Stomach (tissue), 9 donors: ENCODE results near the gene ATOH8. TPM values are rescaled to one million over a fixed set of nuclear protein-coding genes. Genes with fewer than 3 reads are reported as not detected.
"Not testable (repeated sequence)": the region's sequence is repeated elsewhere in the genome, so short reads cannot be mapped to it uniquely, and the experiment has no call there.

Experiments
- DNase-seq, 2 donors: peaks; one replicate each; pipeline versions ENCODE4 v3.0.0 to v3.0.0-alpha.2; 2013 to 2019
- H3K27ac ChIP-seq, 5 donors: fragments of 200-600 bp in 4 of 5; sonication (generic) in 4 of 5; one replicate each; pipeline ENCODE4 v1.5.1; 2013 to 2019; ENCODE audit warnings: mild to moderate bottlenecking in 1 of 5, moderate library complexity in 1 of 5
- H3K27me3 ChIP-seq, 3 donors: fragments of 200-600 bp; sonication (generic); one replicate each; pipeline ENCODE4 v1.5.1; 2017 to 2019; ENCODE audit warnings: mixed run types in 1 of 3
- H3K36me3 ChIP-seq, 4 donors: fragments of 200-600 bp; sonication (generic); 1 replicate in 3 of 4; 2 replicates in 1 of 4; pipeline ENCODE4 v1.5.1; 2016 to 2019
- H3K4me1 ChIP-seq, 4 donors: fragments of 200-600 bp; sonication (generic); one replicate each; pipeline ENCODE4 v1.5.1; 2016 to 2019
- H3K4me3 ChIP-seq, 4 donors: fragments of 200-600 bp; sonication (generic) in 3 of 4; one replicate each; pipeline ENCODE4 v1.5.1; 2016 to 2019; ENCODE audit warnings: mild to moderate bottlenecking in 1 of 4
- H3K9me3 ChIP-seq, 4 donors: fragments of 200-600 bp; sonication (generic); one replicate each; pipeline ENCODE4 v1.5.1; 2016 to 2019
- EP300 ChIP-seq: sonication (generic); formaldehyde crosslinking; IDR thresholded peaks from one replicate; pipeline ENCODE4 v1.6.1; 2017; ENCODE audit warnings: antibody characterized with exemption
- POLR2A ChIP-seq, 4 donors: fragments of 450-650 bp; IDR thresholded peaks; one replicate each; pipeline ENCODE4 v1.6.1; 2016; ENCODE audit warnings: antibody characterized with exemption in 4 of 4, control low read depth in 2 of 4, mild to moderate bottlenecking in 1 of 4, moderate library complexity in 1 of 4
- POLR2AphosphoS5 ChIP-seq, 3 donors: sonication (generic); formaldehyde crosslinking; IDR thresholded peaks; one replicate each; pipeline ENCODE4 v1.6.1; 2016; ENCODE audit warnings: antibody characterized with exemption in 3 of 3
- WGBS, 5 donors: extraction: QIAGEN DNeasy Blood & Tissue Kit in 3 of 5; methylation state at CpG; one replicate each; pipeline versions ENCODE4 v1.1.5 to v1.1.7; 2013 to 2018; 5-methylcytosine and 5-hydroxymethylcytosine counted together
- intact Hi-C: fragments of 100-400 bp; cut with DNase I; formaldehyde crosslinking; loops from one replicate; pipeline ENCODE4 v1.15.1; 2023; ENCODE audit warnings: low total_unique reads
- polyA plus RNA-seq, 3 donors: library from polyadenylated mRNA; stranded (reverse); fragments of 200-250 nt; gene quantifications; one replicate each; pipeline ENCODE4 v1.2.3, GENCODE V29; 2013
- total RNA-seq, 5 donors: library from RNA; depleted of rRNA; stranded (reverse); fragments of >200 nt; gene quantifications; one replicate each; pipeline versions ENCODE4 v1.1.0 to v1.2.3, GENCODE V29; 2014 to 2016
- TF ChIP-seq, protein P1 (sequence below), 7 experiments: fragments of 450-650 bp in 4 of 7; fragments of 200-600 bp in 3 of 7; sonication (generic) in 3 of 7; IDR thresholded peaks; one replicate each; pipeline ENCODE4 v1.5.1; 2016 to 2019; ENCODE audit warnings: antibody characterized with exemption in 7 of 7, control low read depth in 2 of 7, mild to moderate bottlenecking in 1 of 7
- donor health status: healthy with polysubstance abuse.
- donor health status: Bipolar disorder and iron deficiency.
- donor health status: healthy.

The ATOH8 gene
- total and polyA plus RNA-seq, 8 donors, result 2.3 to 23.2 (median 13.3) TPM

DNA sequence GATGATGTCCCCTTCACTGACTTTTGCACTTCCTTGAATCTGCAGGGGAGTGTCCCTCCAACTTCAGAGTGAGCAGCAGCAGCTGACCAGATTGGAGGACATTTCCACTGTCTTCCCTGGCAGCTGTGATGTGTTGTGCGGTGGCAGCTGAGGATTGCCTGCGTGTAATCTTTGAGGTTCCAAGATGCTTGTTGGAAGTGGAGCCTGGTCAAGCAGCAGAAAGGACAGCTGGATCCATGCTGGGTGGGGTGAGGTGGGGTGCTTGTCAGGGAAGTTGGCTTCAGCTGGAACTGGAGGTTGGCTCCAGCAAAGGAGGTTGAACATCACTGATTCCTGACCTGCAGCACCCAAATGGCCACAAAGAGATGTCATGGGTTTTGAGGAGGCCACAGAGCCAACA lies 70.2 kb downstream of the ATOH8 start:
- no peak for DNase-seq
- Histone ChIP-seq H3K27ac (no peak overlapping the region), H3K4me3 (no peak overlapping the region), H3K27me3 (peaks cover 0 to 3% (median 0%) of the 10 kb centered on the region in 3 donors), H3K36me3 (no peaks in the 10 kb centered on the region), H3K4me1 (peaks cover 0 to 12% (median 8%) of the 10 kb centered on the region in 4 donors), H3K9me3 (no peaks in the 10 kb centered on the region)
- intact Hi-C loops, result no loop called here
- TF ChIP-seq POLR2A (IDR thresholded peaks at IDR 0.05) (no peak), EP300 (no peak), POLR2AphosphoS5 (IDR thresholded peaks at IDR 0.05) (no peak)
- TF ChIP-seq, protein P1, sequence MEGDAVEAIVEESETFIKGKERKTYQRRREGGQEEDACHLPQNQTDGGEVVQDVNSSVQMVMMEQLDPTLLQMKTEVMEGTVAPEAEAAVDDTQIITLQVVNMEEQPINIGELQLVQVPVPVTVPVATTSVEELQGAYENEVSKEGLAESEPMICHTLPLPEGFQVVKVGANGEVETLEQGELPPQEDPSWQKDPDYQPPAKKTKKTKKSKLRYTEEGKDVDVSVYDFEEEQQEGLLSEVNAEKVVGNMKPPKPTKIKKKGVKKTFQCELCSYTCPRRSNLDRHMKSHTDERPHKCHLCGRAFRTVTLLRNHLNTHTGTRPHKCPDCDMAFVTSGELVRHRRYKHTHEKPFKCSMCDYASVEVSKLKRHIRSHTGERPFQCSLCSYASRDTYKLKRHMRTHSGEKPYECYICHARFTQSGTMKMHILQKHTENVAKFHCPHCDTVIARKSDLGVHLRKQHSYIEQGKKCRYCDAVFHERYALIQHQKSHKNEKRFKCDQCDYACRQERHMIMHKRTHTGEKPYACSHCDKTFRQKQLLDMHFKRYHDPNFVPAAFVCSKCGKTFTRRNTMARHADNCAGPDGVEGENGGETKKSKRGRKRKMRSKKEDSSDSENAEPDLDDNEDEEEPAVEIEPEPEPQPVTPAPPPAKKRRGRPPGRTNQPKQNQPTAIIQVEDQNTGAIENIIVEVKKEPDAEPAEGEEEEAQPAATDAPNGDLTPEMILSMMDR (IDR thresholded peaks at IDR 0.05), result no peak
- 38 to 73% (median 50%) methylated on average over 2 of the region's 2 CpGs for WGBS, 5 donors

DNA sequence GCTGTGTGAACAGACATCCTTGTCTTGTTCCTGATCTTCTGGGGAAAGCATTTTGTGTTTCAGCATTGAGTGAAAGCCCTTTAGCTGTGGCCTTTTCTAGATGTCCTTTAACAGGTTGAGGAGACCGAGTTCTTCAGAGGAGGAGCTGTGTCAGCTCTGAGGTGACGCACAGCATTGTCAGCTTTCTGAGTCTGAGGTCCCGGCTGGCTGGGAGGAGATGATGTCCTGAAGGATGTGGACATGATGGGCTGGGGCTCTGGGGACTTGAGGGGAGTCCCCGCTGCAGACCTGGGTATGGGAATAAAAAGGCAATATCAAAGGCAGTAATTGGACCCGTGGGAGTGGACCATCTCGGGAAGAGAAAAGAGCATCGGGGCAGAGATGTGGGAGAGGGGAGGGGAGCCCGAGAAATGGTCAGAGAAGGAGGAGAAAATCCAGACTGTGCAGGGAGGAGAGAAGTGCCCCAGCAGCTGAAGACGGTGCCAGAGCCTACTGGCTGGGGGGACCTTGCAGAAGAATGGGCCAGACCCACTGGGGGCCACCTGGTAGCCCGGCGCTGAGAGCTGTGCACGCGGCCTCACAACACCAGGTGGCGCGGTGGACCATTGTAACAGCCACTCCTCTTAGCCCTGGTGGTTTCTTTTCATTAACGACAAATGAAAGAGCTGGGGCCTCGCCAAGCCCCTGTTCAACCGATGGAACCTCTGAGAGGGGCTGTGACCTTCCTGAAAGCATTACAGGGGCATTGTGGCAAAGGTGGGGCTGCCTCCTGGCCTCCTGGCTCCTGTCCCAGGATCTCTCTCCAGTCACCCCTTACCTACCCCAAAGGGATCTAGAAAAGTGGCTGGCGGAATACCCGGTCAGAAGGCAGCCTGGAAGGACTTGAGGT lies 73.4 kb downstream of the ATOH8 start:
- DNase-seq, result peak; percentile 82 to 89
- 24 to 31% (median 28%) methylated on average over 20 of the region's 20 CpGs for WGBS, 5 donors
- H3K4me1 ChIP-seq, result peaks cover 0 to 12% (median 8%) of the 10 kb centered on the region in 4 donors
- intact Hi-C loops, result loop anchor here (2.0 kb wide), 1 partner anchor 254 kb away; no protein-coding TSS in a partner anchor
- peaks cover 0 to 3% (median 0%) of the 10 kb centered on the region in 3 donors for H3K27me3 ChIP-seq
- H3K9me3 ChIP-seq, result no peaks in the 10 kb centered on the region
- H3K36me3 ChIP-seq, result no peaks in the 10 kb centered on the region
- H3K4me3 ChIP-seq, result peak overlapping the region in 3 of 4 donors; percentile 20 to 34 (median 25)
- TF ChIP-seq EP300 (no peak), POLR2AphosphoS5 (IDR thresholded peaks at IDR 0.05) (peak in 1 of 3 donors; percentile 45)
- TF ChIP-seq, protein P1 (IDR thresholded peaks at IDR 0.05), result peak in 5 of 7 experiments; percentile 86 to 91 (median 89)
- H3K27ac ChIP-seq, result no peak overlapping the region

DNA sequence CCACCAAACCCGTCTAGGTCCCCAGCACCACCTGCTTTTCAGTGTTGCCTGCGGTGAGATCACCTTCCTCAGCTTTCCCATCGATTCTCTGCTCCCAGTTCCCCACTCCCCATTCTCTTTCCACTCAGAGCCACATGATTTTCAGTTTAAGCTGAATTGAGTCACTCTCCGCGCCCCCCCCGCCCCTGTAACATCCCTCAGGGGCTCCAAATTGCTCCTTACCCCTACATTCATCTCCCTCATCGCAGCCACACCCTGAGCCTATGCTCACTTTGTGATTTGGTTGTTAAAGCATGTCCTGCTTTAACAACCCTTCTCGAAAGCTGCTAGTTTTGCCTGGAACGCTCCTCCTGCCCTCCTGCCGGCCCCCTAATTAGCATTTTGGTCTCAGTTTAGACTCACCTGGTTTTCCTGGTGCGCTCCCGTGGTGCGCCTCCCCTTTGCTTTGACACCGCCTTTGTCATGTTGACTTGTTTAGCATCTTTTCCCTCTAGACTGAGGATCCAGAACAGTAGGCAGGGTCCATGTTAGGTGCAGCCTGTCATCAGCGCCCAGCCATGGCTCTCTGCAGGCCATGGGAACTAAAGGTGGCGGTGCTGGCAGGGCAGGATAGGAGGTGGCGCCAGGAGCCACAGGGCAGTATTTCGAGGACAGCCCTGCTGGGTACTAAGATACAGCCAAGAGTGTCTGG lies 74.2 kb downstream of the ATOH8 start:
- intact Hi-C loops, result loop anchor here (2.0 kb wide), 1 partner anchor 253 kb away; no protein-coding TSS in a partner anchor
- H3K4me3 ChIP-seq, result peak overlapping the region in 3 of 4 donors; percentile 20 to 34 (median 25)

DNA sequence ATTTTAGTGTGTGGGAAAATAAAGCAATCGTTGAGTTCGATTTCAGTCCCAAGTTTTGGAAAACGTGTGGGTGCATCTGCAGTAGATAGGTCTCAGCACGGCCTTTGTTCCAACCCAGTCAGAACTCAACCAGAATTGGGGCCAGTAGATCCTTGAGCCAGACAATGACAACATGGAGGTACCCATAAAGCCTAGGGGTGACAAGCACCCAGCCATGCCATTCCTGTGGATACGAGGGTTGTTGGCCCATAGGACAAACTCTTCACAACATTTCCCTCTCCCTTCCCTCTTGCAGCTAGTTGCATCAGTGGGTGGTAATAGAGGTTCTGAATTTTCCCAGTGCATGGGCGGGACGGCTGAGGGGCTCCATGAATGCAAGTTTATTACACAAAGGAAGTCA lies 74.9 kb downstream of the ATOH8 start:
- intact Hi-C loops, result no loop called here
- 82 to 95% (median 93%) methylated on average over 7 of the region's 7 CpGs for WGBS, 5 donors
- DNase-seq, result no peak

More for the DNA sequence above, 74.2 kb downstream of the ATOH8 start:
- 63 to 75% (median 71%) methylated on average over 18 of the region's 18 CpGs for WGBS, 5 donors
- Histone ChIP-seq H3K27ac (no peak overlapping the region), H3K9me3 (no peaks in the 10 kb centered on the region), H3K36me3 (no peaks in the 10 kb centered on the region), H3K27me3 (peaks cover 0 to 3% (median 0%) of the 10 kb centered on the region in 3 donors), H3K4me1 (peaks cover 0 to 12% (median 8%) of the 10 kb centered on the region in 4 donors)
- DNase-seq, result no peak
- TF ChIP-seq EP300, result no peak
- TF ChIP-seq, protein P1 (IDR thresholded peaks at IDR 0.05), result no peak
- TF ChIP-seq POLR2A (IDR thresholded peaks at IDR 0.05), result no peak

DNA sequence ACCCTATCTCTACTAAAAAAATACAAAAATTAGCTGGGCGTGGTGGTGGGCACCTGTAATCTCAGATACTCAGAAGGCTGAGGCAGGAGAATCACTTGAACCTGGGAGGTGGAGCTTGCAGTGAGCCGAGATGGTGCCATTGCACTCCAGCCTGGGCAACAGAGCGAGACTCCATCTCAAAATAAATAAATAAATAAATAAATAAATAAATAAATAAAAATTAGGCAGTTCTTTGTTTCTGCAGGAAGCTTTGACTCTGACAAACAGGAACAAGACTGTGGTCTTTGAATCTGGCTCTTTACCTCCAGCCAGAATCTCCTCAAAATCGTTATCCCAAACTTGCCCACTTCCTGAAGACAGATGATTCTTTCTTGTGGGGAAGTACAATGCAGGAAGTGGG lies 75.6 kb downstream of the ATOH8 start:
- H3K4me1 ChIP-seq, result peaks cover 0 to 12% (median 8%) of the 10 kb centered on the region in 4 donors
- H3K9me3 ChIP-seq, H3K27ac ChIP-seq, H3K27me3 ChIP-seq, intact Hi-C loops, H3K4me3 ChIP-seq, DNase-seq, H3K36me3 ChIP-seq: not testable (repeated sequence)
- WGBS, 5 donors, result 87 to 90% (median 88%) methylated on average over 4 of the region's 4 CpGs

More for the DNA sequence above, 74.9 kb downstream of the ATOH8 start:
- Histone ChIP-seq H3K9me3 (no peaks in the 10 kb centered on the region), H3K27me3 (peaks cover 0 to 3% (median 0%) of the 10 kb centered on the region in 3 donors), H3K27ac (no peak overlapping the region), H3K4me1 (peaks cover 0 to 12% (median 8%) of the 10 kb centered on the region in 4 donors), H3K4me3 (no peak overlapping the region), H3K36me3 (no peaks in the 10 kb centered on the region)
- TF ChIP-seq, protein P1 (IDR thresholded peaks at IDR 0.05), result no peak
- TF ChIP-seq EP300, result no peak
- TF ChIP-seq POLR2A (IDR thresholded peaks at IDR 0.05), result no peak
- no peak for TF ChIP-seq POLR2AphosphoS5 (IDR thresholded peaks at IDR 0.05)
